H9 (cell line): ENCODE results near the gene FNDC3B. TPM values are rescaled to one million over a fixed set of nuclear protein-coding genes. Genes with fewer than 3 reads are reported as not detected.

ENCODE experiments used
- DNase-seq: peaks from one replicate; pipeline ENCODE4 v3.0.0-alpha.2; 2017
- H2AFZ ChIP-seq: one replicate; pipeline ENCODE4 v1.6.1; 2013; ENCODE audit warnings: mild to moderate bottlenecking, low read length, control low read depth, moderate library complexity
- H2AK5ac ChIP-seq: 2 replicates; pipeline ENCODE4 v1.6.1; 2013; ENCODE audit warnings: low read length, control low read depth, mixed read lengths; ENCODE audit not compliant: insufficient read length
- H2BK120ac ChIP-seq: one replicate; pipeline ENCODE4 v1.6.1; 2013; ENCODE audit warnings: low read depth, mild to moderate bottlenecking, low read length, control low read depth, inconsistent platforms; ENCODE audit not compliant: poor library complexity, severe bottlenecking
- H2BK12ac ChIP-seq: 2 replicates; pipeline ENCODE4 v1.6.1; 2013; ENCODE audit warnings: low read length, control low read depth, mixed read lengths, low read depth; ENCODE audit not compliant: insufficient read length
- H2BK15ac ChIP-seq: 2 replicates; pipeline ENCODE4 v1.6.1; 2013; ENCODE audit warnings: low read depth, low read length, control low read depth
- H2BK20ac ChIP-seq: one replicate; pipeline ENCODE4 v1.6.1; 2013; ENCODE audit warnings: low read depth, mild to moderate bottlenecking, low read length, control low read depth, inconsistent platforms; ENCODE audit not compliant: poor library complexity, severe bottlenecking
- H2BK5ac ChIP-seq: 2 replicates; pipeline ENCODE4 v1.6.1; 2013; ENCODE audit warnings: low read length, control low read depth, mixed read lengths; ENCODE audit not compliant: insufficient read length
- H3K14ac ChIP-seq: 2 replicates; pipeline ENCODE4 v1.6.1; 2013; ENCODE audit warnings: low read length, control low read depth; ENCODE audit not compliant: insufficient read depth
- H3K18ac ChIP-seq: 2 replicates; pipeline ENCODE4 v1.6.1; 2013; ENCODE audit warnings: low read depth, mild to moderate bottlenecking, mixed read lengths, low read length, control low read depth; ENCODE audit not compliant: insufficient read length
- H3K23ac ChIP-seq: 2 replicates; pipeline ENCODE4 v1.6.1; 2013; ENCODE audit warnings: low read length, control low read depth, mixed read lengths, low read depth; ENCODE audit not compliant: insufficient read length
- H3K23me2 ChIP-seq: 2 replicates; pipeline ENCODE4 v1.6.1; 2013; ENCODE audit warnings: low read depth, mild to moderate bottlenecking, mixed read lengths, low read length, control low read depth; ENCODE audit not compliant: insufficient read length, poor library complexity, severe bottlenecking
- H3K27ac ChIP-seq: 2 replicates; pipeline ENCODE4 v1.5.1; 2013; ENCODE audit warnings: low read length, control low read depth, mixed read lengths, low read depth; ENCODE audit not compliant: insufficient read length
- H3K27me3 ChIP-seq: 2 replicates; pipeline ENCODE4 v1.6.1; 2013; ENCODE audit warnings: low read length, control low read depth, inconsistent platforms; ENCODE audit not compliant: insufficient read depth
- H3K4ac ChIP-seq: 2 replicates; pipeline ENCODE4 v1.6.1; 2013; ENCODE audit warnings: low read depth, mild to moderate bottlenecking, control low read depth, inconsistent platforms, low read length, moderate library complexity
- H3K4me1 ChIP-seq: 2 replicates; pipeline ENCODE4 v1.6.1; 2013; ENCODE audit warnings: low read length, control low read depth, inconsistent platforms; ENCODE audit not compliant: insufficient read depth
- H3K4me2 ChIP-seq: 2 replicates; pipeline ENCODE4 v1.6.1; 2013; ENCODE audit warnings: low read length, control low read depth, mixed read lengths; ENCODE audit not compliant: insufficient read length, insufficient read depth
- H3K56ac ChIP-seq: 2 replicates; pipeline ENCODE4 v1.6.1; 2013; ENCODE audit warnings: low read depth, mild to moderate bottlenecking, mixed read lengths, low read length, control low read depth; ENCODE audit not compliant: insufficient read length
- H3K79me1 ChIP-seq: 2 replicates; pipeline ENCODE4 v1.6.1; 2013; ENCODE audit warnings: low read depth, mild to moderate bottlenecking, moderate library complexity, low read length, control low read depth, inconsistent platforms; ENCODE audit not compliant: insufficient read depth, poor library complexity, severe bottlenecking
- H3K79me2 ChIP-seq: 2 replicates; pipeline ENCODE4 v1.6.1; 2013; ENCODE audit warnings: low read length, control low read depth, inconsistent platforms; ENCODE audit not compliant: insufficient read depth
- H3K9ac ChIP-seq: 2 replicates; pipeline ENCODE4 v1.6.1; 2013; ENCODE audit warnings: low read length, control low read depth, mixed read lengths; ENCODE audit not compliant: insufficient read length; ENCODE audit errors: extremely low read depth
- H3K9me3 ChIP-seq: one replicate; pipeline ENCODE4 v1.6.1; 2013; ENCODE audit warnings: low read depth, low read length, inconsistent platforms; ENCODE audit not compliant: control insufficient read depth
- H3T11ph ChIP-seq: one replicate; pipeline ENCODE4 v1.6.1; 2013; ENCODE audit warnings: mild to moderate bottlenecking, low read length, control low read depth, inconsistent platforms
- H4K20me1 ChIP-seq: one replicate; pipeline ENCODE4 v1.6.1; 2013; ENCODE audit not compliant: control insufficient read depth, insufficient read length, insufficient read depth
- H4K5ac ChIP-seq: 2 replicates; pipeline ENCODE4 v1.6.1; 2013; ENCODE audit warnings: low read depth, mild to moderate bottlenecking, mixed read lengths, low read length, control low read depth; ENCODE audit not compliant: insufficient read length
- H4K8ac ChIP-seq: replicated peaks from 2 replicates; pipeline ENCODE4 v1.6.1; 2013; ENCODE audit warnings: low read length, control low read depth, mixed read lengths, low read depth; ENCODE audit not compliant: insufficient read length
- H4K91ac ChIP-seq: 2 replicates; pipeline ENCODE4 v1.6.1; 2013; ENCODE audit warnings: low read depth, mild to moderate bottlenecking, moderate library complexity, mixed read lengths, low read length, control low read depth; ENCODE audit not compliant: insufficient read length
- H3K27ac Mint-ChIP-seq, 3 experiments: 2 replicates in 2 of 3; 3 replicates in 1 of 3; pipeline ENCODE4 v1.8.0; 2020 to 2021; ENCODE audit warnings: mixed read lengths in 3 of 3, mild to moderate bottlenecking in 1 of 3, moderate library complexity in 1 of 3
- H3K27me3 Mint-ChIP-seq: 2 replicates; pipeline ENCODE4 v1.8.0; 2021; ENCODE audit warnings: low read depth, mild to moderate bottlenecking, moderate library complexity, mixed read lengths
- H3K36me3 Mint-ChIP-seq, 3 experiments: 2 replicates in 2 of 3; 3 replicates in 1 of 3; pipeline ENCODE4 v1.8.0; 2020 to 2021; ENCODE audit warnings: low read depth in 3 of 3, mixed read lengths in 3 of 3; ENCODE audit not compliant: insufficient read depth in 1 of 3
- H3K4me1 Mint-ChIP-seq, 2 experiments: 2 replicates each; pipeline ENCODE4 v1.8.0; 2020; ENCODE audit warnings: mixed read lengths in 2 of 2
- H3K4me3 Mint-ChIP-seq, 2 experiments: 2 replicates in 1 of 2; 3 replicates in 1 of 2; pipeline ENCODE4 v1.8.0; 2020 to 2021; ENCODE audit warnings: mild to moderate bottlenecking in 2 of 2, mixed read lengths in 2 of 2, moderate library complexity in 1 of 2
- H3K9me3 Mint-ChIP-seq, 2 experiments: 2 replicates in 1 of 2; 3 replicates in 1 of 2; pipeline ENCODE4 v1.8.0; 2020; ENCODE audit warnings: mild to moderate bottlenecking in 2 of 2, mixed read lengths in 2 of 2, moderate library complexity in 1 of 2
- WGBS: extraction: QIAGEN DNeasy Blood & Tissue Kit; methylation state at CpG from one replicate; pipeline ENCODE4 v1.1.7; 2013; ENCODE audit warnings: missing lambda C conversion rate, low lambda C conversion rate, mixed read lengths; ENCODE audit not compliant: insufficient read length; ENCODE audit errors: extremely low coverage; 5-methylcytosine and 5-hydroxymethylcytosine counted together
- total RNA-seq: library from RNA; stranded (reverse); gene quantifications from 2 replicates; pipeline ENCODE4 v1.2.1, GENCODE V29; 2021
- TF ChIP-seq, protein P1 (sequence below): fragments of 200-600 bp; sonication (generic); conservative IDR thresholded peaks from 3 replicates; pipeline ENCODE4 v1.8.0; 2021; ENCODE audit warnings: antibody characterized with exemption, mild to moderate bottlenecking

FNDC3B gene
- total RNA-seq, 1 experiment from 2014 or later, result 43.8 TPM

DNA sequence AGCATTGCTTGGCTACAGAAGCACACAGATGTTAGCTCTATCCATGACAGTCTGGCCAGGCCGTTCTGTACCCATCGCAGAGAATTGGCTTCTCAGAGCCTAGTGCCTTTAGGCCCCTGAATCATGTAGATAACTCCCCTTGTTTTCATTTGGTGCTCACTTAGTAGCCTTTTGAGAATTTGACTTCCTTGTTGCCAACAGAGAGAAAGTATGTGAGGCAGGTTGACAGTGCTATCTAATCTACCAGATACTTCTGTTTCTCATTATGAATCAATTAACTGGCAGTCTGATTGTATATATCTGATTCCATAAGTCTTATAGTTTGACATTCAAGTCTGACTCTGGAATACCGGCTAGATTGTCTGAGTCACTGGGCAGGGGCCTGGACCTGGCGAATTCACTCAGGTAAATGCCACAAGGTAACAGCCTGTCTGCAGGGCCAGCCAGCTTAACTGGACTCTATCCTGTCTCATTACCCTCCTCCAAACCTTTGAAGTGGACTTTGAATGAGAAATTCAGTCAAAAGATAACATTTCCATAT lies 248.6 kb downstream of the FNDC3B start:
- Histone ChIP-seq H3K23me2 (no peaks in the 10 kb centered on the region), H2AK5ac (no peak overlapping the region), H2AFZ (no peak overlapping the region), H2BK20ac (no peak overlapping the region), H3K79me1 (peaks cover 3% of the 10 kb centered on the region), H4K91ac (no peak overlapping the region), H3K18ac (no peak overlapping the region), H3K79me2 (no peaks in the 10 kb centered on the region), H3T11ph (no peak overlapping the region), H3K9ac (no peak overlapping the region), H3K14ac (no peak overlapping the region), H3K23ac (no peak overlapping the region), H3K27me3 (no peaks in the 10 kb centered on the region), H3K56ac (no peak overlapping the region), H2BK5ac (no peak overlapping the region), H2BK15ac (no peak overlapping the region), H2BK12ac (no peak overlapping the region), H3K9me3 (no peaks in the 10 kb centered on the region), H3K4me2 (no peak overlapping the region), H3K4me1 (no peaks in the 10 kb centered on the region), H4K5ac (no peak overlapping the region), H2BK120ac (no peak overlapping the region), H4K8ac (no peak overlapping the region), H3K4ac (no peak overlapping the region), H4K20me1 (no peaks in the 10 kb centered on the region), H3K27ac (no peak overlapping the region)
- Mint-ChIP-seq H3K27ac (no peak overlapping the region), H3K4me1 (0 out of 4 replicates have a peak, but pooled peaks cover 2 to 3% of the 10 kb centered on the region in 2 experiments), H3K36me3 (peaks cover 5 to 11% (median 8%) of the 10 kb centered on the region in 3 experiments; a peak in 5 of 7 replicates), H3K9me3 (no peaks in the 10 kb centered on the region), H3K4me3 (no peak overlapping the region), H3K27me3 (no peaks in the 10 kb centered on the region)
- WGBS, result no CpG with 5 or more reads among the region's 4 CpGs
- no peak for DNase-seq
- TF ChIP-seq, protein P1, sequence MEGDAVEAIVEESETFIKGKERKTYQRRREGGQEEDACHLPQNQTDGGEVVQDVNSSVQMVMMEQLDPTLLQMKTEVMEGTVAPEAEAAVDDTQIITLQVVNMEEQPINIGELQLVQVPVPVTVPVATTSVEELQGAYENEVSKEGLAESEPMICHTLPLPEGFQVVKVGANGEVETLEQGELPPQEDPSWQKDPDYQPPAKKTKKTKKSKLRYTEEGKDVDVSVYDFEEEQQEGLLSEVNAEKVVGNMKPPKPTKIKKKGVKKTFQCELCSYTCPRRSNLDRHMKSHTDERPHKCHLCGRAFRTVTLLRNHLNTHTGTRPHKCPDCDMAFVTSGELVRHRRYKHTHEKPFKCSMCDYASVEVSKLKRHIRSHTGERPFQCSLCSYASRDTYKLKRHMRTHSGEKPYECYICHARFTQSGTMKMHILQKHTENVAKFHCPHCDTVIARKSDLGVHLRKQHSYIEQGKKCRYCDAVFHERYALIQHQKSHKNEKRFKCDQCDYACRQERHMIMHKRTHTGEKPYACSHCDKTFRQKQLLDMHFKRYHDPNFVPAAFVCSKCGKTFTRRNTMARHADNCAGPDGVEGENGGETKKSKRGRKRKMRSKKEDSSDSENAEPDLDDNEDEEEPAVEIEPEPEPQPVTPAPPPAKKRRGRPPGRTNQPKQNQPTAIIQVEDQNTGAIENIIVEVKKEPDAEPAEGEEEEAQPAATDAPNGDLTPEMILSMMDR, result no peak
